ENCODE data around the gene GRIK4.

The GRIK4 gene

DNA sequence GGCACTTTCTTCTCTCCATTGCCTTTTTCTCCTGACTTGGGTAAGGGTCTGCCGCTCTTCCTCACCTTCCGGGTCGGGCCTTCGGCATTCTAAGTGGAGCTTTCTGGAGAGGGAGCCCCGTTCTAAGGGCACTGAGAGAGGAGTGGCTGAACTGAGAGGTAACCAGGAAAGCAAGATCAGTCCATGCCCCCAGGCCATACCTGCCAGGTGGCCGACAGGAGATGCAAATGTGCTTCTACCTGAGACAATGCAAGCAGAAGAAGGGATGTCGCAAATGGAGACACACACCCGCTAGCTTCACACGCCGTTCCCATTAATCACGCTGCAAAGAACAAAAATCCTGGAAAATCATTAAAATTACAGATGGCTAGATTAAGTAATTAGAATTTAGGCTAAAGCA is 356.0 kb downstream of the GRIK4 start:
- in situ Hi-C loops (cut with MboI; ENCODE audit: low sequenced_read_pairs, unreplicated experiment): no loop called here
- TF ChIP-seq, protein P1, sequence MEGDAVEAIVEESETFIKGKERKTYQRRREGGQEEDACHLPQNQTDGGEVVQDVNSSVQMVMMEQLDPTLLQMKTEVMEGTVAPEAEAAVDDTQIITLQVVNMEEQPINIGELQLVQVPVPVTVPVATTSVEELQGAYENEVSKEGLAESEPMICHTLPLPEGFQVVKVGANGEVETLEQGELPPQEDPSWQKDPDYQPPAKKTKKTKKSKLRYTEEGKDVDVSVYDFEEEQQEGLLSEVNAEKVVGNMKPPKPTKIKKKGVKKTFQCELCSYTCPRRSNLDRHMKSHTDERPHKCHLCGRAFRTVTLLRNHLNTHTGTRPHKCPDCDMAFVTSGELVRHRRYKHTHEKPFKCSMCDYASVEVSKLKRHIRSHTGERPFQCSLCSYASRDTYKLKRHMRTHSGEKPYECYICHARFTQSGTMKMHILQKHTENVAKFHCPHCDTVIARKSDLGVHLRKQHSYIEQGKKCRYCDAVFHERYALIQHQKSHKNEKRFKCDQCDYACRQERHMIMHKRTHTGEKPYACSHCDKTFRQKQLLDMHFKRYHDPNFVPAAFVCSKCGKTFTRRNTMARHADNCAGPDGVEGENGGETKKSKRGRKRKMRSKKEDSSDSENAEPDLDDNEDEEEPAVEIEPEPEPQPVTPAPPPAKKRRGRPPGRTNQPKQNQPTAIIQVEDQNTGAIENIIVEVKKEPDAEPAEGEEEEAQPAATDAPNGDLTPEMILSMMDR (IDR thresholded peaks at IDR 0.05; ENCODE audit: borderline replicate concordance, control extremely low read depth, extremely low read depth, insufficient read depth, missing control alignments): no peak
- no peak for DNase-seq (ENCODE audit: low spot score)

DNA sequence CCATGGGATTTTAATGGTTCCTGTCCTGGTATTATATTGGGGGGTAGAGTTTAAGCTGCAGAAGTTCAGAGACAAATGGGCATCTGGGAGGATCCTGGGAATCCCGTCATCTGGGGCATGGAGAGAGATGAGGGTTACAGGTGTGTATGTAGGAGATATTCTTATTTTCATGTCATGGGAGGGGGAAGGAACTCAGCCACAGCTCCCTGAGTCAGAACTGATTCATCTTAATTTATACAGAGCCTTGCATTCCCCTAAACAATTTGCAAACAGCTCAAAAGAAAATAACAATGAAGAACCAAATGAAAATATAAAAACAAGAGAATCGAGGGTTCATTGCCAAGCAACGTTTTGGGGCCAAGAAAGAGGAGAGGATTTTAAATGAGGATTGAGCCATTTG is 356.4 kb downstream of the GRIK4 start:
- no peak for DNase-seq (ENCODE audit: low spot score)
- in situ Hi-C loops (cut with MboI; ENCODE audit: low sequenced_read_pairs, unreplicated experiment): no loop called here
- TF ChIP-seq, protein P1 (IDR thresholded peaks at IDR 0.05; ENCODE audit: borderline replicate concordance, control extremely low read depth, extremely low read depth, insufficient read depth, missing control alignments): no peak

DNA sequence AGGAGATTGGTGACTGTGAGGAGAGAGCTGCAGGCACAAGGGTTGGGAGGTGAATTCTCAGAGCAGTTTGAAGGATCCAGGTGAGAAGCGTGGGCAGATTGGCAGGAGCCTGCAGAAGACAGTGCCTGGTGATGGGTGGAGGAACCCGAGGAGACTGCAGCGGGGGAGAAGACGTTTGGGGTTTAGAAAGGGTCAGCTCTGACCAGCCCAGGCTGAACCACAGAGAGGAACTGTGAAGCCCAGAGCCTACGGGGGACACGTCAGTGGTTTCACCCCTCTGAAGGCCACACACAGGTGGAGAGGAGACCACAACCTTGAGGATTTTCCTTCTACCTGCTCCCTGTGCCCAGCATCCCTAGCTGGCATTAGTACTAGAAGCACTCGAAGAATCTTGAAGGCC is 357.5 kb downstream of the GRIK4 start:
- in situ Hi-C loops (cut with MboI; ENCODE audit: low sequenced_read_pairs, unreplicated experiment): no loop called here
- no peak for DNase-seq (ENCODE audit: low spot score)
- TF ChIP-seq, protein P1 (IDR thresholded peaks at IDR 0.05; ENCODE audit: borderline replicate concordance, control extremely low read depth, extremely low read depth, insufficient read depth, missing control alignments): no peak

DNA sequence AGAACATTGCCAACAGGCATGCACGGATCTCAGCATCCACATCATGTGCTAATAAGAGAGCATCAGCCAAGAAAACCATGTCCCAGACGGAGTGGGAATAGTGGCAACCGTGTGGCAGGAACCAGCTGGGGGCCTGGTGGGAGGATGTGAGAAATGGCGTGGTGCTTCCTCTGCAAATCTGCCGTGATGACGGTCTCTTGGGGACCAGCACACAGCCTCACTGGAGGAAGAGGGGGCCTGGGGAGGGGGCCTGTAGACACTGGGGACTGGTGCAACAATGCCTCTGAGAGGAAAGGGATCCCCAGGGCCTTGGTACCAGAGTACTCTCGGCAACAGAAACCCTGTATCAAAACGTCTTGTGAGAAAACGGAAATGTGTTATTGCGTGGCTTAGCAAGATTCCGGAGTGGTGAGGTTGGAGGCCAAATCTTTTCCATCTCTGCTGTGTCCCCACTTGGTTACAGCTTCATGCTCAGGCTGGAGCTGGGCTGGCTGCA is 358.0 kb downstream of the GRIK4 start:
- in situ Hi-C loops (cut with MboI; ENCODE audit: low sequenced_read_pairs, unreplicated experiment): no loop called here
- no peak for DNase-seq (ENCODE audit: low spot score)
- TF ChIP-seq, protein P1 (IDR thresholded peaks at IDR 0.05; ENCODE audit: borderline replicate concordance, control extremely low read depth, extremely low read depth, insufficient read depth, missing control alignments): no peak

DNA sequence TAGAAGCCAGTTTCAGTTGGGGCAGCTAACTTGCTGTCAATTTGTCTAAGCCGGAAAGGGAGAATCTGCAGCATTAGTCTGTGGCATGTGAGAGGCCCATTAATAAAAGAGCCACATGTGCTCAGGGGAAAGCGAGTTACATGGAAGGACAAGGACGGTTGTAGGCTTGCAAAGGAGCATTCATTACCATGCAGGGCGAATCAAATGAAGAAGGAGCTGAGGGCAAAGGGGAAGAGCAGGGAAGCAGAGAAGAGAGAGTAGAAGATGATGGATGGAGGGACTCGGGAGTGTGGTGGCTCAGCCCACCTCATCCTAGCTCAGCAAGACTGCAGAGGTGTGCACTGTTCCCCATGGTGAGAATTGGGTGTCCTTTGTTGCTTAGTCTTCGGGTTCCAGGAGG is 359.6 kb downstream of the GRIK4 start:
- TF ChIP-seq, protein P1 (IDR thresholded peaks at IDR 0.05; ENCODE audit: borderline replicate concordance, control extremely low read depth, extremely low read depth, insufficient read depth, missing control alignments): no peak
- DNase-seq (ENCODE audit: low spot score): no peak
- in situ Hi-C loops (cut with MboI; ENCODE audit: low sequenced_read_pairs, unreplicated experiment): no loop called here

DNA sequence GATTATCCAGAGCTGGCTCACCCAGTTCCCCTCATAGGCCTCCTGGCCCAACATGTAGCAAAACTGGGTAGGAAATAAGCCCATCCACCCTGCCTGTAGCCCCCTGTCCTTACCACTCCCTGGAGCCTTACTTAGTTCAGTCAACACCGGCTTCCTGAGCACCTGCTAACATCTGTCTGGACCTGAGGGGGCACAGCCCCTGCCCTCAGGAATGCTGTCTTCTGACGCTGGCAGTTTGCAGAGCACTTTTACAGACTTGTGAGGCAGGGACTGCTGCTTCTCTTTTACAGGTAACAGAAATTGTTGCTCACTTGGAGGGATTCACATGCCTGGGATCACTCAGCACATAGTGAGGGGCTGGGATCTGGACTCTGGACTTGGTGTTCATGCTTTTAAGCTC is 360.4 kb downstream of the GRIK4 start:
- no peak for DNase-seq (ENCODE audit: low spot score)
- TF ChIP-seq, protein P1 (IDR thresholded peaks at IDR 0.05; ENCODE audit: borderline replicate concordance, control extremely low read depth, extremely low read depth, insufficient read depth, missing control alignments): no peak
- in situ Hi-C loops (cut with MboI; ENCODE audit: low sequenced_read_pairs, unreplicated experiment): no loop called here

Measured in GM13976 (cell line).